ENCODE results near the gene CFAP57. TPM values are rescaled to one million over a fixed set of nuclear protein-coding genes. Genes with fewer than 3 reads are reported as not detected.

The CFAP57 gene
- total and polyA plus RNA-seq, 2 of the 4 experiments (the other 2 are of a cell fraction) = 0.29 to 0.36 TPM

GRCh38 chr1:43243299-43243698 lies 71.2 kb downstream of the CFAP57 start:
- Histone ChIP-seq H3K4me1 (ENCODE audit: control insufficient read depth, insufficient read depth, low read length) (0 out of 2 replicates have a peak, but pooled peaks cover 2% of the 10 kb centered on the region), H3K4me2 (ENCODE audit: low read depth, low read length) (no peak overlapping the region), H3K4ac (ENCODE audit: low read depth, low read length) (no peak overlapping the region), H3K9me1 (ENCODE audit: insufficient read depth, low read length) (no peaks in the 10 kb centered on the region), H4K91ac (ENCODE audit: insufficient read depth, low read depth, low read length) (no peak overlapping the region), H3K18ac (ENCODE audit: low read depth, low read length) (no peak overlapping the region), H4K5ac (ENCODE audit: low read depth, low read length) (no peak overlapping the region), H2AK5ac (ENCODE audit: low read depth, low read length) (no peak overlapping the region), H3K27ac (ENCODE audit: insufficient read depth, low read length) (no peak overlapping the region), H3K36me3 (ENCODE audit: control insufficient read depth, insufficient read depth, low read length) (no peaks in the 10 kb centered on the region), H3K79me1 (ENCODE audit: low read depth in 1 of 2, low read length in 2 of 2) (no peaks in the 10 kb centered on the region), H2BK20ac (ENCODE audit: low read depth, low read length) (no peak overlapping the region), H3K27me3 (ENCODE audit: control insufficient read depth, insufficient read depth, low read length) (no peaks in the 10 kb centered on the region), H3K56ac (ENCODE audit: extremely low read depth, insufficient read depth, low read length) (no peak overlapping the region), H3K9me3 (ENCODE audit: control insufficient read depth, insufficient read depth, low read length) (peaks cover 5% of the 10 kb centered on the region; the same call in 1 of the 2 replicates), H3K14ac (replicated peaks; ENCODE audit: low read depth, low read length) (no peak overlapping the region), H2BK15ac (ENCODE audit: low read depth, low read length) (no peak overlapping the region; the same call in 2 of the 3 replicates), H4K8ac (ENCODE audit: low read depth in 2 of 2, low read length in 2 of 2) (no peak overlapping the region), H3K4me3 (ENCODE audit: insufficient read depth, low read depth, low read length) (no peak overlapping the region), H2AFZ (replicated peaks; ENCODE audit: low read length, poor library complexity) (peak overlapping the region; percentile 27), H2BK120ac (ENCODE audit: low read depth, low read length) (no peak overlapping the region), H4K20me1 (ENCODE audit: insufficient read depth, low read length) (no peaks in the 10 kb centered on the region), H3K9ac (ENCODE audit: low read depth, low read length) (no peak overlapping the region), H2AK9ac (replicated peaks; ENCODE audit: low read depth, low read length, poor library complexity) (no peak overlapping the region), H2BK5ac (ENCODE audit: low read depth, low read length, poor library complexity, severe bottlenecking) (no peak overlapping the region), H3K23ac (ENCODE audit: low read depth, low read length) (no peak overlapping the region)
- intact Hi-C loops (cut with micrococcal nuclease) (no loop called here), in situ Hi-C loops (cut with MboI; ENCODE audit: low sequenced_read_pairs) (no loop called here), dilution Hi-C loops (cut with HindIII; ENCODE audit: low sequenced_read_pairs, unreplicated experiment) (no loop called here)
- TF ChIP-seq POLR2A (IDR thresholded peaks at IDR 0.05; ENCODE audit: low read depth, low read length) (no peak), RAD21 (IDR thresholded peaks at IDR 0.05; ENCODE audit: low read length) (no peak), SMC3 (IDR thresholded peaks at IDR 0.05; ENCODE audit: low read depth, low read length) (no peak), MAZ (IDR thresholded peaks at IDR 0.05; ENCODE audit: borderline replicate concordance, low read depth, low read length) (no peak), RFX5 (IDR thresholded peaks at IDR 0.05; ENCODE audit: low read depth, low read length) (no peak), USF2 (IDR thresholded peaks at IDR 0.05; ENCODE audit: low read depth, low read length) (no peak), RCOR1 (IDR thresholded peaks at IDR 0.05; ENCODE audit: insufficient replicate concordance, low read length) (no peak)
- TF ChIP-seq, protein P1, sequence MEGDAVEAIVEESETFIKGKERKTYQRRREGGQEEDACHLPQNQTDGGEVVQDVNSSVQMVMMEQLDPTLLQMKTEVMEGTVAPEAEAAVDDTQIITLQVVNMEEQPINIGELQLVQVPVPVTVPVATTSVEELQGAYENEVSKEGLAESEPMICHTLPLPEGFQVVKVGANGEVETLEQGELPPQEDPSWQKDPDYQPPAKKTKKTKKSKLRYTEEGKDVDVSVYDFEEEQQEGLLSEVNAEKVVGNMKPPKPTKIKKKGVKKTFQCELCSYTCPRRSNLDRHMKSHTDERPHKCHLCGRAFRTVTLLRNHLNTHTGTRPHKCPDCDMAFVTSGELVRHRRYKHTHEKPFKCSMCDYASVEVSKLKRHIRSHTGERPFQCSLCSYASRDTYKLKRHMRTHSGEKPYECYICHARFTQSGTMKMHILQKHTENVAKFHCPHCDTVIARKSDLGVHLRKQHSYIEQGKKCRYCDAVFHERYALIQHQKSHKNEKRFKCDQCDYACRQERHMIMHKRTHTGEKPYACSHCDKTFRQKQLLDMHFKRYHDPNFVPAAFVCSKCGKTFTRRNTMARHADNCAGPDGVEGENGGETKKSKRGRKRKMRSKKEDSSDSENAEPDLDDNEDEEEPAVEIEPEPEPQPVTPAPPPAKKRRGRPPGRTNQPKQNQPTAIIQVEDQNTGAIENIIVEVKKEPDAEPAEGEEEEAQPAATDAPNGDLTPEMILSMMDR (conservative IDR thresholded peaks at IDR 0.05; ENCODE audit: low read depth, low read length) = no peak
- 81% methylated on average over 2 of the region's 6 CpGs; no CpG with 5 or more reads in 1 of the 2 experiments for WGBS, 2 experiments (ENCODE audit: extremely low coverage in 2 of 2, insufficient read length in 1 of 2)
- DNase-seq (no peak), ATAC-seq (ENCODE audit: low read depth) (no peak)
- CTCF ChIA-PET = no interaction called here
- POLR2A ChIA-PET (ENCODE audit: unreplicated experiment) = no interaction called here
- BruUV-seq (replicated peaks) = no TSS peak

Data from IMR-90 (cell line).